Measurements from ENCODE around the gene FAM3A. TPM values are rescaled to one million over a fixed set of nuclear protein-coding genes. Genes with fewer than 3 reads are reported as not detected.

The FAM3A gene
- total RNA-seq, 1 experiment from 2014 or later, result 69.2 TPM

DNA sequence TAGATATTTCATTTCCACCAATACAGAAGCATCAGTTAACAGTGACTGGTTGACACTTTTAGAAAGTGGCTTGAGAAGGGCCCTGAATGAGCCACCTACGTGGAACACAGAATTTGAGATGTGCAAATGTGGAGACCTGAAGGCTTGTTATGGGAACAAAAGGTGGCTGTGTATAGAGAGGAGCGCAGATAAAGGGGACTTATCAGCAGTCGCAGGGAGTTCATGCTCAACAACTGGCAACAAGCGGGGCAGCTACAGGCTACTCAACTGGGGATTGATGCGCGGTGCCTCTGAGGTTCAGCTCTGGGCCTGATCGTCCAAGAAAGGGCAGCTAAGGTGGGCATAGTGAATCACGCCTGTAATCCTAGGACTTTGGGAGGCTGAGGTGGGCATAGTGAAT is 3.4 kb upstream of the FAM3A start:
- H3F3A ChIP-seq (ENCODE audit: low read length, unreplicated experiment), result no peaks in the 10 kb centered on the region
- H4K20me1 ChIP-seq (ENCODE audit: low read length), result no peaks in the 10 kb centered on the region
- no peaks in the 10 kb centered on the region for H3K9me3 ChIP-seq (ENCODE audit: low read length)
- DNase-seq (no peak), ATAC-seq (no peak)
- H3K9ac ChIP-seq (ENCODE audit: low read length), result no peak overlapping the region
- peaks cover 12% of the 10 kb centered on the region for H3K79me2 ChIP-seq (ENCODE audit: low read length)
- no TSS peak for BruUV-seq (replicated peaks)
- no peaks in the 10 kb centered on the region for H3K27me3 ChIP-seq (ENCODE audit: low read length)
- H3K9me2 ChIP-seq (replicated peaks; ENCODE audit: low read length), result no peaks in the 10 kb centered on the region
- ChIA-PET POLR2A (ENCODE audit: unreplicated experiment) (no interaction called here), CTCF (no interaction called here)
- H3K4me2 ChIP-seq (ENCODE audit: low read length), result no peak overlapping the region
- no peak overlapping the region for H3K27ac ChIP-seq (ENCODE audit: low read length)
- H2AFZ ChIP-seq (ENCODE audit: low read length), result no peak overlapping the region
- peaks cover 8% of the 10 kb centered on the region for H3K4me1 ChIP-seq (ENCODE audit: insufficient read depth, low read length)
- intact Hi-C loops (cut with micrococcal nuclease), result no loop called here
- no peaks in the 10 kb centered on the region for H3K36me3 ChIP-seq (ENCODE audit: low read depth, low read length)
- no peak for TF ChIP-seq EZH2phosphoT487 (IDR thresholded peaks at IDR 0.05; ENCODE audit: borderline replicate concordance, low read length)
- H3K4me3 ChIP-seq (ENCODE audit: low read length), result no peak overlapping the region

DNA sequence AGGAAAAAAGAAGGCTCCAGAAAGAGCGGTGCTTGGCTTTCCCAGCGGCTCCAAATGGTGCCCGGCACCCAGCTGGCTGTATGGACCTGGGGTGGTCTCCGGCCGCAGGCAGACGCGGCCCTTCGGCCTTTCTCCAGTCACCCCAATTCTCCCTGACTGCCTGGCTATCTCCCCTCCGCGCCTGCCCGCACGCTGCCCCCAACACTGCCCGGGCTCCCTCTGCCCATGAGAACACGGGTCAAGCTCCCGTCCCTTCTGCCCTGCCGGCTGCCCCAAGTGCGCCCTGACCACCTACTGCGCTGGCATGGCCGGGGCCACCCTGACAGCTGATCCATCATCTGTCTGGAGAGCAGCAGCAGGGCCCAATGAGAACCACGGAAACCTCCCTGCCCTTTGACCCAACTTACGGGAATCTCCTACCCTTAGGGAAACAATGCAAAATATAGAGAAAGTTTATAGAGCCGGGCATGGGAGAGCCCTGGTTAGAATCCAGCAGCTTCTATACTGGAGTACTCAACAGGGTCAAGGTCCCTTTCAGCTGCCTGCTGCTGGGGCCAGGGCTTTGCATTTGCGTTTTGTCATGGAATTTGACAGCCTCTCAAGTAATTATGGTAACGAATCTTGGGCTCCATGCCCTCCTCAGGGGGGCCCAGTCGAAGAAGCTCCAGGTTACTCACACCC is 1.2 kb upstream of the FAM3A start:
- intact Hi-C loops (cut with micrococcal nuclease), result no loop called here
- H3K4me3 ChIP-seq (ENCODE audit: low read length), result peak overlapping the region; percentile 92; the same call in 1 of the 2 replicates
- no peaks in the 10 kb centered on the region for H3F3A ChIP-seq (ENCODE audit: low read length, unreplicated experiment)
- H3K27me3 ChIP-seq (ENCODE audit: low read length), result no peaks in the 10 kb centered on the region
- POLR2A ChIA-PET (ENCODE audit: unreplicated experiment), result no interaction called here
- H3K4me1 ChIP-seq (ENCODE audit: insufficient read depth, low read length), result peaks cover 8% of the 10 kb centered on the region
- CTCF ChIA-PET, result no interaction called here
- no peaks in the 10 kb centered on the region for H3K36me3 ChIP-seq (ENCODE audit: low read depth, low read length)
- H3K4me2 ChIP-seq (ENCODE audit: low read length), result peak overlapping the region; percentile 82
- TF ChIP-seq, protein P1, sequence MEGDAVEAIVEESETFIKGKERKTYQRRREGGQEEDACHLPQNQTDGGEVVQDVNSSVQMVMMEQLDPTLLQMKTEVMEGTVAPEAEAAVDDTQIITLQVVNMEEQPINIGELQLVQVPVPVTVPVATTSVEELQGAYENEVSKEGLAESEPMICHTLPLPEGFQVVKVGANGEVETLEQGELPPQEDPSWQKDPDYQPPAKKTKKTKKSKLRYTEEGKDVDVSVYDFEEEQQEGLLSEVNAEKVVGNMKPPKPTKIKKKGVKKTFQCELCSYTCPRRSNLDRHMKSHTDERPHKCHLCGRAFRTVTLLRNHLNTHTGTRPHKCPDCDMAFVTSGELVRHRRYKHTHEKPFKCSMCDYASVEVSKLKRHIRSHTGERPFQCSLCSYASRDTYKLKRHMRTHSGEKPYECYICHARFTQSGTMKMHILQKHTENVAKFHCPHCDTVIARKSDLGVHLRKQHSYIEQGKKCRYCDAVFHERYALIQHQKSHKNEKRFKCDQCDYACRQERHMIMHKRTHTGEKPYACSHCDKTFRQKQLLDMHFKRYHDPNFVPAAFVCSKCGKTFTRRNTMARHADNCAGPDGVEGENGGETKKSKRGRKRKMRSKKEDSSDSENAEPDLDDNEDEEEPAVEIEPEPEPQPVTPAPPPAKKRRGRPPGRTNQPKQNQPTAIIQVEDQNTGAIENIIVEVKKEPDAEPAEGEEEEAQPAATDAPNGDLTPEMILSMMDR (conservative IDR thresholded peaks at IDR 0.05; ENCODE audit: low read depth, low read length), result no peak
- TF ChIP-seq EZH2phosphoT487 (IDR thresholded peaks at IDR 0.05; ENCODE audit: borderline replicate concordance, low read length) (no peak), EZH2 (IDR thresholded peaks at IDR 0.05; ENCODE audit: low read length, unreplicated experiment) (no peak)
- H4K20me1 ChIP-seq (ENCODE audit: low read length), result no peaks in the 10 kb centered on the region
- H3K9me2 ChIP-seq (replicated peaks; ENCODE audit: low read length), result no peaks in the 10 kb centered on the region
- peaks cover 12% of the 10 kb centered on the region for H3K79me2 ChIP-seq (ENCODE audit: low read length)
- no peak overlapping the region for H3K27ac ChIP-seq (ENCODE audit: low read length)
- DNase-seq, result no peak
- H3K9me3 ChIP-seq (ENCODE audit: low read length), result no peaks in the 10 kb centered on the region
- BruUV-seq (replicated peaks), result no TSS peak
- no peak for ATAC-seq
- H2AFZ ChIP-seq (ENCODE audit: low read length), result no peak overlapping the region
- no peak overlapping the region for H3K9ac ChIP-seq (ENCODE audit: low read length)

DNA sequence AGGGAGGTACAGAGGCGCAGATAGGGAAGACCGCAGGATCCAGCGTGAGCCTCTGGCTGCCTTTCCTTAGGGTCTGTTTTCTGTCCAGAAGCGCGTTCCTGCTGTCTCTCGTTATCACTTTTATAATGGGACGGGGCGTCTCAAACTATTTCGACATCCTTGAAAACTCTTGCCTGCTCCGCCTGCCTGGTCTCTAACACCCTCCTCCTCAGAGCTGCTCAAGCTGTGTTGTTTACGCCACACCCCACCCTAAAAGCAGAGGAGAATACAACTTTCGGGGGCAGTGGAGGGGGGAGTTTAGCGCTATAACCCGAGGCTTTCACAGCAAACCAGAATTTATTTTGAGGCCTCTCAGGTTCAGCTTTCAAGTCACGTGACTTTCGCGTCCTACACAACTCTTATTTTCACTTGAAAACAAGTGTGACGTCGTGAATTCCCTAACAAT is 646 bp upstream of the FAM3A start:
- Histone ChIP-seq H3K4me3 (ENCODE audit: low read length) (peak overlapping the region; percentile 92), H3F3A (ENCODE audit: low read length, unreplicated experiment) (no peaks in the 10 kb centered on the region), H4K20me1 (ENCODE audit: low read length) (no peaks in the 10 kb centered on the region), H2AFZ (ENCODE audit: low read length) (peak overlapping the region; percentile 95), H3K9ac (ENCODE audit: low read length) (peak overlapping the region; percentile 52), H3K79me2 (ENCODE audit: low read length) (peaks cover 12% of the 10 kb centered on the region), H3K9me3 (ENCODE audit: low read length) (no peaks in the 10 kb centered on the region), H3K36me3 (ENCODE audit: low read depth, low read length) (no peaks in the 10 kb centered on the region), H3K4me1 (ENCODE audit: insufficient read depth, low read length) (peaks cover 8% of the 10 kb centered on the region), H3K9me2 (replicated peaks; ENCODE audit: low read length) (no peaks in the 10 kb centered on the region), H3K27me3 (ENCODE audit: low read length) (no peaks in the 10 kb centered on the region), H3K27ac (ENCODE audit: low read length) (no peak overlapping the region), H3K4me2 (ENCODE audit: low read length) (peak overlapping the region; percentile 82)
- TSS peak; percentile 90 for BruUV-seq (replicated peaks)
- no peak for DNase-seq
- CTCF ChIA-PET, result no interaction called here
- TF ChIP-seq EZH2phosphoT487 (IDR thresholded peaks at IDR 0.05; ENCODE audit: borderline replicate concordance, low read length) (no peak), EZH2 (IDR thresholded peaks at IDR 0.05; ENCODE audit: low read length, unreplicated experiment) (no peak)
- TF ChIP-seq, protein P1 (conservative IDR thresholded peaks at IDR 0.05; ENCODE audit: low read depth, low read length), result no peak
- ATAC-seq, result peak; percentile 3
- intact Hi-C loops (cut with micrococcal nuclease), result no loop called here
- POLR2A ChIA-PET (ENCODE audit: unreplicated experiment), result no interaction called here
